ENCODE results near the gene MOB3B.
"Not testable (repeated sequence)": the region's sequence is repeated elsewhere in the genome, so short reads cannot be mapped to it uniquely, and the experiment has no call there.

Gene MOB3B

GRCh38 chr9:27426511-27427271 is 102.9 kb downstream of the MOB3B start:
- DNase-seq (ENCODE audit: extremely low read depth in 1 of 2, low read depth in 1 of 2) = no peak

DNA sequence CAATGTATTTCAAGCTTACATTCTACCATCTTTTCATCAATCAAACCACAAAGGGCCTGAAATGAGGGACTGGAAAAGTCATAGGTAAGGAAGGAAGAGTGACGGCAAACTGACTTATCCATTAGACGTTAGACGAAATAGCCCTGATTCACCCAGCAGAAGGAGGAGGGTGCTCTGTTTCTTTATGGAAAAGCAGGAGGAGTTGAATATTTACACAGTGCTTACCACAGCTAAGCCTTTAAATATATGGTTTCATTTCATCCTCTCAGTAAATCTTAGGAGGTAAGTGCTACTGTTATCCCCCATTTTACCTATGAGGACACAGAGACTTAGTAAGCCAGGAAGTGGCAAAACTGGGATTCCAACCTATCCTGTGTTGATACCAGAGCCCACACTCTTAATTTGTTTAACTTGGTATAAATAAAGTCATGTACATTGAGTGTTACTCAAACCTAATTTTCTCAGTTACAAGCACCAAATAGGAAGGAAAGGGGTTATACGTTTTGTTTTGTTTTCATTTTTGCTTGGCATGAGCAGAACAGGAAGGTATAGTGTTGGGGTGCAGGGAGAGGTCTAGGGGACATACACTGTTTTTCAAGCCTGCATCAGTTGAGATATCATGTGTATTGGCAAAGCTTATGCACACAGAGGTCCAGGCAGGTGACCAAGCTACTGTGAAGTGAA is 103.6 kb downstream of the MOB3B start:
- no peak for DNase-seq (ENCODE audit: extremely low read depth in 1 of 2, low read depth in 1 of 2)

DNA sequence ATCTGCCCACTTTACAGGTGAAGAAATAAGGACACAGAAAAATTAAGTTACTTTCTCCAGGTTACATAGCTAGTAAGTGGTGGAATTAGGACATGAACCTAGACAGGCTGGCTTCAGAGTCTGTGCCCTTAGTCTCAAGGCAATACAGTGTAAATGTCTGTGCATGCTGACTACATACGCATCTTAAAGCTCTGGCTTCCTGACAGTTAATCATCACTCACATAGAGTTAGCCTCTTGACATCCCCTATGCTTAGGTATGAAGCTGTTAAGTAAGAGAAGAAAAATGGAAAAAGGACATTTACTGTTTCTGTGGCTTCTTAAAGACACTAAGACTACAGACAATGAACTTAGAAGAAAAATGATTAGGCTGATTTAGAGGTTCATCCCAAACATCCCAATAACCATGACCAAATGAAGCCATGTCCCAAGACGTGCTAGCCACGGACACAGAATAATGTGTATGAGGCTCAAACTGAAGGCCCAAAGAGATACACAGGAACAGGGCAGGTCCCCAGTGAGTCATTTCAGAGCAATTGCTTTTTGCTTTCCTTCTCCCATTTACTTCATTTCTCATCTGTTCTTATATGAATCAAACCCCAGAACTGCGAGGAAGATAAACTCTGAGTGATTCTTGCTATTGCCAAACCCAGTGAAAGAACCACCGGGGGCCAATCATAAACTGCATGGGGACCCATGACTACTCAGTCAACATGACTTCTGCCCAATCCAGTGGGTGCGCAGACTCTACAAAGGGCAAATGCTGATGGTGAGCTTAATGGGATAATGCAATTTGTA is 105.5 kb downstream of the MOB3B start:
- DNase-seq (ENCODE audit: extremely low read depth in 1 of 2, low read depth in 1 of 2) = no peak

DNA sequence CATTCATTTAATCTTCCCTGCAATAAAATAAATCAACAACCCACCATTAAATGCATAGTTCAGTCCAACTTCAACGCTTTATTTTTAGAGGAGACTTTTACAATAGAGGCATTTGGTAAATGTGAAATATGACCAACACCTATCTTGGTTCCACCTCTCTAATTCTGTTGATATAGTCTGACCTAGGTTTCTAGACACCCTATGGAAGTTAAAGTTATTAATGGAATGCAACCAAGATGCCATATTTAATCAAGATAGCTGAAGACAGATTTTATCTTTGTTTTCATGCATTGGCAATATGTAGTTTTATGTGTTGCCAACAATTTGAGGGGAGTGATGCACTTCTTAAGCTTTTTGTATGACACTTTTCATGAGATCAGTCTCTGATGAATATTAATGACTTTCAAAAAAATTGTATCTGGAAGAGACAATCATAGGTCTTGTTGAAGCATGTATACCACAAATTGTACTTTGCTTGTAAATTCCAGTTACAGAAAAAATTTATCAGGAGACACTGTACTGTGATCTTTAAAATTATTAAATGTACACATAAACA is 107.3 kb downstream of the MOB3B start:
- no peak for DNase-seq (ENCODE audit: extremely low read depth in 1 of 2, low read depth in 1 of 2)

DNA sequence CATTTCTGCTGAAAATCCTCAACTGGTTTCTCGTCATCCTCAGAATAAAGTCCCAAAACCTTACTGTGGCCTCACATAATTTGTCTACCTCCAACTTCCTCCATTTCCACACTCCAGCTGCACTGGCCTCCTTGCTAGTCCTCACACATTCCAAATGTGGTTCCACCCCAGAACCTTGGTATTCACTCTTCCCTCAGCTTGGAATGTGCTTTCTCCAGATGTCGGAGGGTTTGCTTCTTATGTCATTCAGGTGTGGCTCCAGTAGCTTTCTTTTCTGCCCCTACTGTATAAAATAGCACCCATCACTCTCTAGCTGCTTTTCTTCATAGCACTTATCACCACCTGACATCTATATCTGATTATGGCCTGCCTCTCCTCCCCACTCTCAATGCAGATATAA is 108.0 kb downstream of the MOB3B start:
- no peak for DNase-seq (ENCODE audit: extremely low read depth in 1 of 2, low read depth in 1 of 2)

DNA sequence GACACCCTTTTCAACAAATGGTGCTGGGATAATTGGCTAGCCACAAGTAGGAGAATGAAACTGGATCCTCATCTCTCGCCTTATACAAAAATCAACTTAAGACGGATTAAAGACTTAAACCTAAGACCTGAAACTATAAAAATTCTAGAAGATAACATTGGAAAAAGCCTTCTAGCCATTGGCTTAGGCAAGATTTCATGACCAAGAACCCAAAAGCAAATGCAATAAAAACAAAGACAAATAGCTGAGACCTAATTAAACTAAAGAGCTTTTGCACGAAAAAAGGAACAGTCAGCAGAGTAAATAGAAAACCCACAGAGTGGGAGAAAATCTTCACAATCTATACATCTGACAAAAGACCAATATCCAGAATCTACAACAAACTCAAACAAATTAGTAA is 110.1 kb downstream of the MOB3B start:
- not testable (repeated sequence) for DNase-seq (ENCODE audit: extremely low read depth in 1 of 2, low read depth in 1 of 2)

DNA sequence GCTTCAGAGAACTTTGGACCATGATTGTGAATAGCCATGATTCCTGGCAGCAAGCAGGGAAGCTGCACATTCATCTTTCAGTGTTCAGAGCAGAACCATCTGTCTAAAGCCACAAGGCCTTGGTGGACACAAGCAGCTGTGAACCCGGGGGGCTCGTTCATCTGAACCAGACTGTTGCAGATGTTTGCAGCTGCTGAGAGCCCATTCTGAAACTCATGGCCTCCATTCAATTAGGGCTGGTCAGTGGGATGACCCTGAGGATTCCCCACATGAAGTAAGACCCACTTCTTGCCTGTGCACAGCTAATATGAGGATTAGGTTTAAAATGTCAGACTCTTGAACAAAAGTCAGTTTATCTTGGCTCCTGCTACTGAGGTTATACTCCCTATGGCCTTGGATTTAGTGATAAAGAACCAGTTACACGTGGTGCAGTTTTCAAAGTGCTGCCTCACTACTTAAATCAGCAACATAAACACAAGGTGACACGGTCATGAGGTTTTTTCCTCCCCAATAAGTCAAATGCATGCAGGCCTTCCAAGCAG is 115.3 kb downstream of the MOB3B start:
- no peak for DNase-seq (ENCODE audit: extremely low read depth in 1 of 2, low read depth in 1 of 2)

DNA sequence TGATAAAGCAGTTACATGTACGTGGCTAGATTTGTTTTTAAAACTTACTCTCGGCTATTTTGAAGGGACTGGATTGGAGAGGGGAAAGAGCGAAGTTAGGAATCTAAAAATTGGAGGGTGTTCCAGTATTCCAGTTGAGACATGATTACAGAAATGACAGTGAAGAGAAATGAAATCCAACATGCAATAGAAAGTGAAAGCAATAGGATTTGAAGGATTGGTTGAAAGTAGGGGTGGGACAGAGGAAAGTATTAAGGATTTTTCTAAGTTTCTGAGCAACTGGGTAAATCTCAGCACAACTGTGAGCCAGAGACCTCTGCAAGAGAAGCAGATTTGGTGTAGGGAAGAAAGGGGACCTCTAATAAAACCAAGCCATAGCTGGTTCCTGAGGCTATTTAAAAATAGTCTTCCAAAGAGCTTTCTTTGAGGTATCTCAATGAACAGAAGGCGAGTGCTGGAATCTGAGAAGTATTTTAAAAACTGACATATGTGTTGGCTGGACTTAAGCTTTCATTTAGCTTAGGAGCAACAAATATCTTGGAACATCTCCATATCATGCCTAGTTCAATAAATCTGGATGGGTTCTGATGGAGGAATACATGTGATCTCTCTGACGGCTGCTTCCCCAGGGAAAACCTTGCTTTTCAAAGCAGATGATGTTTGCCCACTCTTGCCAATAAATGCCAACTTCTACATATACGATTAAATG is 115.9 kb downstream of the MOB3B start:
- no peak for DNase-seq (ENCODE audit: extremely low read depth in 1 of 2, low read depth in 1 of 2)

DNA sequence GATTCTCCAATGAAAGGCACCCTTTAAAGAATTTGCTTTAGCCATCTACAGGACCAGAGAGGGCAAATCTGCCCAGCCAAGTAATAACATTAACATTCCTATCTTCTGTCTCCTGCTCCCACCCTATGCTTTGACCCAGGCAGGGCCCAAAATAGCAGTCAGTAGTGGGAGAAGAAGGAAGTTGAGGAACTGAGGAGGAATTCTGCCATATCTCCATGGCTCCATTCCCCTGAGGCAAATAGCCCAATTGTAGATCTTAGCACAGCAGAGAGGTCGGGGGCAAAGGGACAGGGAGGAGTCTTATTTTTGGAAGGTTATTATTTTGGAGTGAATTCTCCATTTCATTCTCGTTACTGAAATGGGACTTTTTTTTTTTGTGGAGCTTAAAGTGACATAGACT is 116.7 kb downstream of the MOB3B start:
- DNase-seq (ENCODE audit: extremely low read depth in 1 of 2, low read depth in 1 of 2) = no peak

DNA sequence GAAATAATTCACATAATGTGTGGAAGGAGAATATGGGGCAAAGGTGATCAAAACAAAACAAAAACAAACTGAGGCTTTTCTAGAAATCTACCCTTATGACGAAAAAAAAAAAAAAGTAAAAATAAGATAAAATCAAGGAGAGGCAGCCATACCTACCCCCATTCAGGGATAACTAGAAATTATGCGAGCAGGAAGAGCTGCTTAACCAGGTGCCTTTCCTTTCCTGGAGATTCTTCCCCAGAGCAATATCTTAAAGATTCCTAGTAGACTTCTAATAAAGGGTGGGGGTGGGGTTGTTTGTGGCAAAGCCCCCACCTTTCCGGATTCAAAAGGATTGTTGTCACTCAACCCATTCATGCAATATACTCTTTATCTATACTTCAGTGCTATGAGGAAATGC is 117.5 kb downstream of the MOB3B start:
- DNase-seq (ENCODE audit: extremely low read depth in 1 of 2, low read depth in 1 of 2) = no peak

DNA sequence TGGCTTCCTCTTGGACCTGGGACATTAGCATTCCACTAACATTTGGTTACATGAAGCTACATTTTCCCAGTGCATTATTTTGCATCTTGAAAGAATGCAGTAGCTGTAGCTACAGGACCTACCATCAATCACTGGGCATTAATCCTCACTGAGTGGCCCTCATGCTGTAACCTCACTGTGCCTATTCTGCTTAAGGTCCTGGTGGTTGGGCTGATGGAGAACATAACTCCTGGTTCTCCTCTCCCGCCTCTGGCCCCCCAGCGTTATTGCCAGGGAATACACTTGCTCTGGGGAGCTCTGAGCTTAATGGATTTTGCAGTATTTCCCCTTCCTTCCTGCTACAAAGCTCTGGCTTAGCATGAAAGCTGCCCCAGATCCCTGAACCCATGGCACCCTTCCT is 121.1 kb downstream of the MOB3B start:
- DNase-seq (ENCODE audit: extremely low read depth in 1 of 2, low read depth in 1 of 2) = no peak

DNA sequence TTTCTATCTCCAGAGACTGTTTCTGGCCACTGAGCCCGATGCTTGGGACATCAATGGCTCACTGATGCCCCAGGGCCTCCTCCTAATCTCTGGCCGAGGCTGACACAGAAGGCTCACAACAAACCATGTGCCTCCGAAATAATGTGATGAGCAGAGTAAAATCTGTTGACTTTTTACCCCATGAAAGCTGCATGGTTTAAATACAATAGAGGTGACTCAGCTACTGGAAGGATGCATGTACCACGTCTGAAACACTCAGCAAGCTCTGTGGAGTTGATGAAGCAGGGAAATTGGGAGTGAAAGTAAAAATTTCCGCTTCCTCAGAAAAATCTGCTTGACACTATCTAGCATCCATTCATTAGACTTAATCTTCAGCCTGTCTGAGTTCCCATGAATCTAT is 121.6 kb downstream of the MOB3B start:
- no peak for DNase-seq (ENCODE audit: extremely low read depth in 1 of 2, low read depth in 1 of 2)

GRCh38 chr9:27407491-27407890 is 122.1 kb downstream of the MOB3B start:
- DNase-seq (ENCODE audit: extremely low read depth in 1 of 2, low read depth in 1 of 2) = no peak

- DNase-seq (ENCODE audit: extremely low read depth in 1 of 2, low read depth in 1 of 2) = no peak
Measured at GRCh38 chr9:27404661-27405060, 125.0 kb downstream of the MOB3B start.

DNA sequence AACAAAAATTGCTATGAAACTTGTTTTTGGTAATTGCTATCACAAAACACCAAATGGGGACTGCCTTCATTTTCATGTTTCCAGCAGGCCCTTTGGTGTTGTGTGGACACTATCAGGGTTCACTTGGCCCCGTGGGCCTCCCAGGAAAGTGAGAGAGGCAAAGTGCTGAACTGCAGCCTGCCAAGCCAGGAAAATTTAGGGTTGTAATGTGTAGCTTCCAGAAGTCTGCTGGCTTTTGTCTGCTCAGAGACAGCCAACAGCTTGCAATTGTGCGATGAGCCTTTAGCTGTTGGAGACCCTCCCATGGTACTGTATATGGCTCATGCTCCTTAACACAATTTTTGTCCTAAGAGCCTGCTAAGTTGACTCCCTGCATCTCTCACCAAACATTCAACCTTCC is 127.0 kb downstream of the MOB3B start:
- no peak for DNase-seq (ENCODE audit: extremely low read depth in 1 of 2, low read depth in 1 of 2)

- DNase-seq (ENCODE audit: extremely low read depth in 1 of 2, low read depth in 1 of 2) = no peak
Measured at GRCh38 chr9:27400334-27400880, 129.2 kb downstream of the MOB3B start.

DNA sequence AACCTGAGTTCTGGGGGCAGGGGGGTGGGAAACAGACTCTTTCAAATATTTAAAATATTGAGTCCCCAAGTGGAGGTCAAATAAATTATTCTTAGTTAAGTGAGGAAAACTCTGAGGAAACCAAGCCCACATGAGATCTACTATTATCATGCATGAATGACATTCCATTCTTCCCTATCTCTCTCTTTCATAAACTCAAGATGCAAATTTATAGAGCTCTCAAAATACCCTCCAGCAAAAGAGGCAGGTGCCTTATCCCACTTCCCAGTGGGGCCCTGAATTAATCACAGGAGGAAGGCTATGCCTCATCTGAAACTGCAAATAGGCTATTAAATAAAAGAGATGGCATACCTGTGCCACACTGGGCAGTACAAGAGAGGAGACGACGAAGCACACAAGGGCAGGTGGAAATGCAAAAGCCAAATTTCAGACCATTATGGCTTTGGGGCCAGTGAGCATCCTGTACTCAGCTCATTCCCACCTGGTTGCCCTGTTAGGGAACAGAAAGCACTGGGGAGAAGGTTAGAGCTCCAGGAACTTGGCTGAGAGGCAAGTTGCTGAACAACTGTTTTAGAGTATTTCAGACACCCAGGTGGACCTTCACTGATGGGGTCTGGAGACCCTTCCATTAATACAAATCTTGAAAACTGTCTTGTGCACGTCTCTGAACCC is 130.5 kb downstream of the MOB3B start:
- no peak for DNase-seq (ENCODE audit: extremely low read depth in 1 of 2, low read depth in 1 of 2)

- DNase-seq (ENCODE audit: extremely low read depth in 1 of 2, low read depth in 1 of 2) = no peak
Measured at GRCh38 chr9:27396495-27396894, 133.1 kb downstream of the MOB3B start.

- no peak for DNase-seq (ENCODE audit: extremely low read depth in 1 of 2, low read depth in 1 of 2)
Measured at GRCh38 chr9:27395484-27395921, 134.1 kb downstream of the MOB3B start.

DNA sequence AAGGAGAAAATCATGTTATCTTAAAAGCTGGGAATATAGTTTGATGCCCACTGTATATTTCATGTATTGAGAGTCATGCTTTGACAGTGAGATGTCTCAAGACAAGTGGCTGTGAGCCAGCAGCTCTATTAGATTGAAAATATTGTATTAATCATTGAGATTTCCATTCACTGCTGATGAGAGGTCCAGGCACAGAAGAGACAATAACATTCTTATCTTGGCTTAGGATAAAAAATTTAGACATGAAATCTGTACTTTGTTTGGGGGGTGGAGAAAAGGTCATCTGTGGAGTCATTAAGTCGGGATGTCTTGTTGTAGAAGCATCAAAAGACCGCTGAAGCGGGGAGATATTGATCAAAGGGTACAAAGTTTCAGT is 134.8 kb downstream of the MOB3B start:
- DNase-seq (ENCODE audit: extremely low read depth in 1 of 2, low read depth in 1 of 2) = no peak

Data from activated CD8-positive, alpha-beta memory T cell treated with anti-CD3 and anti-CD28 coated beads for 1 hour (primary cell).